ENCODE results near the gene IDH2.

DNA sequence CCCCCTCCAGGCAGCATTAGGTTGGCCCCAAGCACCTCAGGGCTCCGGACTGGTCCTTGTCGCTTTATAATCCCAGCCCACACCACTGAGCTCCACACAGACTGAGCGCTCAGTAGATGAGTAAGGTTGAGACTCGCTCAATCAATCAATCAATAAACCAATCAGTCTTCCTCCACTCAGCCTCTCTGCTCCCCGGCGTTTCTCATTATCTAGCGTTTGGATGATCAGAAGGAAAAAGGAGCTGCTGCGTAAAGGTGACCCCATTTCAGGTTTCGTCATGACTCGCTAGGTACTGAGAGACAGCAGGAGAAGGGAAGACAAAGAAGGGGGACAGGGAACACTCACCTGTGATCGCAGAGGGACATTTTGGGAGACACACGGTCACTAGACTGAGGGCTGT lies 59.9 kb downstream of the IDH2 start:
- TF ChIP-seq, protein P1, sequence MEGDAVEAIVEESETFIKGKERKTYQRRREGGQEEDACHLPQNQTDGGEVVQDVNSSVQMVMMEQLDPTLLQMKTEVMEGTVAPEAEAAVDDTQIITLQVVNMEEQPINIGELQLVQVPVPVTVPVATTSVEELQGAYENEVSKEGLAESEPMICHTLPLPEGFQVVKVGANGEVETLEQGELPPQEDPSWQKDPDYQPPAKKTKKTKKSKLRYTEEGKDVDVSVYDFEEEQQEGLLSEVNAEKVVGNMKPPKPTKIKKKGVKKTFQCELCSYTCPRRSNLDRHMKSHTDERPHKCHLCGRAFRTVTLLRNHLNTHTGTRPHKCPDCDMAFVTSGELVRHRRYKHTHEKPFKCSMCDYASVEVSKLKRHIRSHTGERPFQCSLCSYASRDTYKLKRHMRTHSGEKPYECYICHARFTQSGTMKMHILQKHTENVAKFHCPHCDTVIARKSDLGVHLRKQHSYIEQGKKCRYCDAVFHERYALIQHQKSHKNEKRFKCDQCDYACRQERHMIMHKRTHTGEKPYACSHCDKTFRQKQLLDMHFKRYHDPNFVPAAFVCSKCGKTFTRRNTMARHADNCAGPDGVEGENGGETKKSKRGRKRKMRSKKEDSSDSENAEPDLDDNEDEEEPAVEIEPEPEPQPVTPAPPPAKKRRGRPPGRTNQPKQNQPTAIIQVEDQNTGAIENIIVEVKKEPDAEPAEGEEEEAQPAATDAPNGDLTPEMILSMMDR (IDR thresholded peaks at IDR 0.05), result no peak
- no peak for TF ChIP-seq POLR2A (IDR thresholded peaks at IDR 0.05)

Measured in tibial nerve (tissue), 3 donors.